Measurements from ENCODE around the gene KCNQ1.

The KCNQ1 gene

GRCh38 chr11:2779981-2780849, 335.4 kb downstream of the KCNQ1 start:
- DNase-seq (ENCODE audit: low read depth): peak; percentile 24

GRCh38 chr11:2780850-2781407, 336.1 kb downstream of the KCNQ1 start:
- DNase-seq (ENCODE audit: low read depth): no peak

GRCh38 chr11:2781408-2782274, 336.8 kb downstream of the KCNQ1 start:
- peak; percentile 27 for DNase-seq (ENCODE audit: low read depth)

- DNase-seq (ENCODE audit: low read depth): no peak
These were observed 338.0 kb downstream of the KCNQ1 start for GRCh38 chr11:2782769-2783168.

GRCh38 chr11:2783536-2784082, 338.8 kb downstream of the KCNQ1 start:
- DNase-seq (ENCODE audit: low read depth): peak; percentile 69

- DNase-seq (ENCODE audit: low read depth): no peak
These were observed 343.0 kb downstream of the KCNQ1 start for GRCh38 chr11:2787816-2788167.

- DNase-seq (ENCODE audit: low read depth): no peak
These were observed 343.6 kb downstream of the KCNQ1 start for GRCh38 chr11:2788168-2789071.

GRCh38 chr11:2789331-2789730, 344.5 kb downstream of the KCNQ1 start:
- no peak for DNase-seq (ENCODE audit: low read depth)

- DNase-seq (ENCODE audit: low read depth): no peak
These were observed 345.2 kb downstream of the KCNQ1 start for GRCh38 chr11:2789791-2790567.

GRCh38 chr11:2790568-2790921, 345.7 kb downstream of the KCNQ1 start:
- DNase-seq (ENCODE audit: low read depth): no peak

- no peak for DNase-seq (ENCODE audit: low read depth)
These were observed 346.3 kb downstream of the KCNQ1 start for GRCh38 chr11:2791139-2791520.

GRCh38 chr11:2791521-2792380, 346.9 kb downstream of the KCNQ1 start:
- DNase-seq (ENCODE audit: low read depth): no peak

GRCh38 chr11:2792381-2793250, 347.8 kb downstream of the KCNQ1 start:
- no peak for DNase-seq (ENCODE audit: low read depth)

GRCh38 chr11:2793701-2794045, 348.9 kb downstream of the KCNQ1 start:
- DNase-seq (ENCODE audit: low read depth): no peak

GRCh38 chr11:2794046-2794967, 349.5 kb downstream of the KCNQ1 start:
- no peak for DNase-seq (ENCODE audit: low read depth)

GRCh38 chr11:2794968-2795322, 350.1 kb downstream of the KCNQ1 start:
- no peak for DNase-seq (ENCODE audit: low read depth)

GRCh38 chr11:2795491-2795991, 350.7 kb downstream of the KCNQ1 start:
- DNase-seq (ENCODE audit: low read depth): no peak

GRCh38 chr11:2796091-2796490, 351.3 kb downstream of the KCNQ1 start:
- DNase-seq (ENCODE audit: low read depth): no peak
